Cardiac fibroblast (primary cell): ENCODE measurements around the gene DMKN.

Source experiments
- DNase-seq, 2 donors: peaks; one replicate each; pipeline versions ENCODE4 v3.0.0 to v3.0.0-alpha.2; 2010; ENCODE audit warnings: low read depth in 2 of 2
- H3K4me3 ChIP-seq, 2 donors: replicated peaks in 1 of 2; 1 replicate in 1 of 2; 2 replicates in 1 of 2; pipeline ENCODE4 v1.5.1; 2011; ENCODE audit warnings: low read depth in 2 of 2, low read length in 2 of 2, mild to moderate bottlenecking in 2 of 2, moderate library complexity in 1 of 2
- TF ChIP-seq, protein P1 (sequence below): IDR thresholded peaks from one replicate; pipeline ENCODE4 v1.5.1; 2011; ENCODE audit warnings: low read depth, mild to moderate bottlenecking, low read length, inconsistent platforms

The DMKN gene

GRCh38 chr19:35533201-35533821, 19.9 kb upstream of the DMKN start, which contains the start of gene GAPDHS:
Gene GAPDHS (plus strand): TSS chr19:35533456. CDS start chr19:35533528, 72 bp downstream.
- TF ChIP-seq, protein P1, sequence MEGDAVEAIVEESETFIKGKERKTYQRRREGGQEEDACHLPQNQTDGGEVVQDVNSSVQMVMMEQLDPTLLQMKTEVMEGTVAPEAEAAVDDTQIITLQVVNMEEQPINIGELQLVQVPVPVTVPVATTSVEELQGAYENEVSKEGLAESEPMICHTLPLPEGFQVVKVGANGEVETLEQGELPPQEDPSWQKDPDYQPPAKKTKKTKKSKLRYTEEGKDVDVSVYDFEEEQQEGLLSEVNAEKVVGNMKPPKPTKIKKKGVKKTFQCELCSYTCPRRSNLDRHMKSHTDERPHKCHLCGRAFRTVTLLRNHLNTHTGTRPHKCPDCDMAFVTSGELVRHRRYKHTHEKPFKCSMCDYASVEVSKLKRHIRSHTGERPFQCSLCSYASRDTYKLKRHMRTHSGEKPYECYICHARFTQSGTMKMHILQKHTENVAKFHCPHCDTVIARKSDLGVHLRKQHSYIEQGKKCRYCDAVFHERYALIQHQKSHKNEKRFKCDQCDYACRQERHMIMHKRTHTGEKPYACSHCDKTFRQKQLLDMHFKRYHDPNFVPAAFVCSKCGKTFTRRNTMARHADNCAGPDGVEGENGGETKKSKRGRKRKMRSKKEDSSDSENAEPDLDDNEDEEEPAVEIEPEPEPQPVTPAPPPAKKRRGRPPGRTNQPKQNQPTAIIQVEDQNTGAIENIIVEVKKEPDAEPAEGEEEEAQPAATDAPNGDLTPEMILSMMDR, result no peak
- no peak within 1 kb of the TSS for H3K4me3 ChIP-seq
- DNase-seq, result no peak

DNA sequence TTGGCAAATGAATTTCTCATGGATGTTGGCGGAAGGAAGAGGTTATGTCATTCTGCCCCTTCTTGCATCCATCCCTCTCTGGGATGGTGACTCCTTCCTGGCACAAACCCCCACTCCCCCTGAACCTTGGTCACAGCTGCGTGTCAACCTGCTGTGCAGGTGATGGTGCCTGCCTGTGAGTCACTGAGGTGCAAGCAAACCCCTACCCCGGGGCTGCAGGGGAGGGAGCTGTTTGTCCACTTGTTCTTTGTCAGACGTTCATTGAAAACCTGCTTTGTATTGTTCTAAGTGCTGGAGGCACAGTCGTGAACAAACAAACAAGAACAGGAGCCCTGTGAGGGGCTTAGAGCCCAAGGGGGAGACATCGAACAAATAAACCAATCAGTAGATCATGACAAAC, 17.8 kb upstream of the DMKN start:
- TF ChIP-seq, protein P1, result no peak
- no peak overlapping the region for H3K4me3 ChIP-seq
- DNase-seq, result no peak

- H3K4me3 ChIP-seq, result no peak overlapping the region
- TF ChIP-seq, protein P1, result no peak
- no peak for DNase-seq
Observed at GRCh38 chr19:35529241-35530218, 16.1 kb upstream of the DMKN start.

DNA sequence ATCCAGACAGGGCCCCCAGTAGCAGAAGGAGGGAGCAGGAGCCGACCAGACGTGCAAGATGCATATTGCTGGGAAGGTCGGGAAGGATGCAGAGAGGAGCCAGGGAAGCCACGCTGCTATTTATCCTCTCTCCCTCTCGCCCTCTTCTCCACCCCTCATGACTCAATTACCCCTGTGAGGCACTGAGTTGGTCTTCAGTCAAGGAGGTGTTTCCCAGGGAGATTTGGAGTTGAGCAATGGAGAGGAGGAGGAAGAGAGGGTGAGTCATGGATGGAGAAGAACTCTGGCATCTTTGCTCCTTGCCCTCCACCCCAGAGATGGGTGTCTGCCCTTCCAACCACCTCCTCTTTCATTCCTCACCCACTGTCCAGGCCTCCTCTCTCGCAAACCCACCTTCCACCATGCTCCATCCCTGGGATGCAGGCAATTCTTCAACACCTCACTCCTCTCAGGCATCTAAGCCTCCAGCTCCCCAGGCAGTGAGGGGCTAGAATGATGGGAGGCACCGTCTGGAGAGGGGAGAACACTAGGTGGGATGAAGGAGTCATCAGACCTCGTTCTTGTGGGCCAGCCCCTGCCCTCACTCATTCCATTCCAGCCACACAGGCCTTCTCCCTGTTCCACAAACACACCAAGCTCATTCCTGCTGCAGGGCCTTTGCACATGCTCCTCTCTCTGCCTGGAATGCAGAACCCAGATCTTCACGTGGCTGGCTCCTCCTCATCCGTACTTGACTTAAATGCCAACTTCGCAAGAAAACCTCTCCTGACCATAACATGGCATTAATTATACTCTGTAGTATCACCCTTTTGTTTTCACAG, 15.0 kb upstream of the DMKN start, which contains the start of gene SBSN:
SBSN (minus strand) TSS at position 94 of the 821 bp plus-strand sequence; CDS start at position 64, 30 bp downstream.
- TF ChIP-seq, protein P1, result no peak
- no peak within 1 kb of the TSS for H3K4me3 ChIP-seq
- DNase-seq, result peak; percentile 79 to 84

- TF ChIP-seq, protein P1, result no peak
- H3K4me3 ChIP-seq, result no peak overlapping the region
- no peak for DNase-seq
Observed at GRCh38 chr19:35525873-35526272, 12.4 kb upstream of the DMKN start.

- no peak for DNase-seq
- TF ChIP-seq, protein P1, result no peak
- H3K4me3 ChIP-seq, result no peak overlapping the region
Observed at GRCh38 chr19:35524181-35524837, 10.9 kb upstream of the DMKN start.
